GM21529 (cell line): ENCODE results near the gene KRTAP9-6.
"Not testable (repeated sequence)": the region's sequence is repeated elsewhere in the genome, so short reads cannot be mapped to it uniquely, and the experiment has no call there.

Experiments used
- ATAC-seq: cut with Tn5 transposase; IDR thresholded peaks from one replicate; pipeline ENCODE4 v1.9.1; 2021; ENCODE audit not compliant: unreplicated experiment

KRTAP9-6 gene

GRCh38 chr17:41265078-41265477 lies at the start of gene KRTAP9-6:
KRTAP9-6 (plus strand) TSS chr17:41265378; CDS start chr17:41265378, 0 bp downstream.
- ATAC-seq, result no peak

- no peak for ATAC-seq
These were observed 49.5 kb upstream of the KRTAP9-6 start for GRCh38 chr17:41215681-41216080.

GRCh38 chr17:41223821-41224220 lies 41.4 kb upstream of the KRTAP9-6 start:
- no peak for ATAC-seq

- no peak for ATAC-seq
These were observed 39.1 kb upstream of the KRTAP9-6 start for GRCh38 chr17:41226051-41226450.

GRCh38 chr17:41226598-41227095 lies 38.5 kb upstream of the KRTAP9-6 start, which contains the start of gene KRTAP9-2:
KRTAP9-2 (plus strand) TSS chr17:41226648; CDS start chr17:41226655, 7 bp downstream.
- not testable (repeated sequence) for ATAC-seq

GRCh38 chr17:41230094-41230493 lies 35.1 kb upstream of the KRTAP9-6 start:
- no peak for ATAC-seq

- no peak for ATAC-seq
These were observed 33.4 kb upstream of the KRTAP9-6 start for GRCh38 chr17:41231731-41232130.

- ATAC-seq, result not testable (repeated sequence)
These were observed 32.6 kb upstream of the KRTAP9-6 start, which contains the start of gene KRTAP9-3 for GRCh38 chr17:41232399-41233105. KRTAP9-3 (plus strand) TSS chr17:41232449; CDS start chr17:41232502, 53 bp downstream.

GRCh38 chr17:41237116-41237515 lies 28.1 kb upstream of the KRTAP9-6 start:
- ATAC-seq, result not testable (repeated sequence)

- not testable (repeated sequence) for ATAC-seq
These were observed 27.2 kb upstream of the KRTAP9-6 start, which contains the start of gene KRTAP9-8 for GRCh38 chr17:41237949-41238437. KRTAP9-8 (plus strand) TSS chr17:41237999; CDS start chr17:41238052, 53 bp downstream.

- not testable (repeated sequence) for ATAC-seq
These were observed 18.0 kb upstream of the KRTAP9-6 start for GRCh38 chr17:41246995-41247787.

GRCh38 chr17:41249637-41250240 lies 15.4 kb upstream of the KRTAP9-6 start, which contains the start of gene KRTAP9-4:
KRTAP9-4 (plus strand) TSS chr17:41249687; CDS start chr17:41249721, 34 bp downstream.
- not testable (repeated sequence) for ATAC-seq

- no peak for ATAC-seq
These were observed 13.9 kb upstream of the KRTAP9-6 start for GRCh38 chr17:41251261-41251660.

GRCh38 chr17:41254861-41255260 lies 10.3 kb upstream of the KRTAP9-6 start:
- ATAC-seq, result no peak

- ATAC-seq, result not testable (repeated sequence)
These were observed 9.5 kb upstream of the KRTAP9-6 start, which contains the start of gene KRTAP9-9 for GRCh38 chr17:41255381-41256290. KRTAP9-9 (plus strand) TSS chr17:41255384.

- no peak for ATAC-seq
These were observed 8.9 kb upstream of the KRTAP9-6 start for GRCh38 chr17:41256291-41256685.

- ATAC-seq, result no peak
These were observed 6.8 kb upstream of the KRTAP9-6 start for GRCh38 chr17:41258406-41258805.

- ATAC-seq, result no peak
These were observed 2.0 kb upstream of the KRTAP9-6 start for GRCh38 chr17:41263212-41263611.

- ATAC-seq, result no peak
These were observed 579 bp upstream of the KRTAP9-6 start for GRCh38 chr17:41264599-41264998.

- ATAC-seq, result no peak
These were observed 2.5 kb downstream of the KRTAP9-6 start for GRCh38 chr17:41267711-41268110.
